ENCODE data around the gene RUNX2. TPM values are rescaled to one million over a fixed set of nuclear protein-coding genes. Genes with fewer than 3 reads are reported as not detected.

RUNX2 gene
- total and polyA plus RNA-seq, 2 of the 8 experiments (the other 6 are each of a cell fraction or from before 2014, with no cell fraction given) = 0.26 to 1.2 TPM

DNA sequence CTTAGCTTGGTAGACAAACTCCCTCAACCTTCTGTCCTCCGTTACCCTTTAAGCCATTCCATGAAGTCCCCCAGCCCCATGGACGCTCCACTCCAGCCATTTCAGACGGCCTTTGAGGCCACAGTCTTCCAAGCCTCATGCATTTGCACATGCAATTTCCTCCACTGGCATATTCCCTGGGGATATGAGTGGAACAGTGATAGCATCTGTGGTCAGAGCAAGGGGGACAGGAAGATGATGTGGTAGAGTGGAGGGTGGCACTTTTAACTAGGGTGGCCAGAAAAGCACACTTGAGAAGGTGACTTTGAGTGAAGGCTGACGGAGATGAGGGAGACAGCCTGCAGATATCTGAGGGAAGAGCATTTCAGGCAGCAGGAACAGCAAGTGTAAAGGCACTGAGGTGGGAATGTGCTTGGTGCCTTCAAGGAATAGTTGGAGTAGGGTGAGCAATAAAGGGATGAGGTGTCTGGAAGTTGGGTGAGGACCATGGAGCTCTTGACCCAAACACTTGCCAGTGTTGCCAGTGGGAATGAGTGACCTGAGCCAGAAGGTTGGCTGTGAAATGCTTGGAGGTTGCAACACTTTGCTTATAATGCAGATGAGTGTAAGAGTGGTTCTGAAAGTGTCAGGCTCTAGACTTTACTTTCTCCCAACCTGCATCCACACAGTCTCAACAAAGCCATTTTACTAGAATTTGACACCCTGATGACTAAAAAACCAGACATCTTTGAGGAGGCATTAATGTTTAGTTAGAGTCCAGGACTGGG, 325.2 kb downstream of the RUNX2 start:
- Histone ChIP-seq H2BK120ac (replicated peaks; ENCODE audit: low read depth, low read length) (no peak overlapping the region), H2AK5ac (ENCODE audit: low read depth, low read length) (no peak overlapping the region), H4K8ac (ENCODE audit: extremely low read depth, insufficient read depth, low read length) (no peak overlapping the region), H3K36me3 (ENCODE audit: control insufficient read depth in 2 of 4, insufficient read depth in 4 of 4, low read length in 3 of 4) (no peaks in the 10 kb centered on the region), H3K79me2 (ENCODE audit: control insufficient read depth in 1 of 2, insufficient read depth in 2 of 2, low read length in 2 of 2) (no peaks in the 10 kb centered on the region), H3K4me1 (replicated peaks in 1 of 4; ENCODE audit: control insufficient read depth in 3 of 4, insufficient read depth in 4 of 4, low read length in 3 of 4) (no peaks in the 10 kb centered on the region), H3K14ac (ENCODE audit: insufficient read length) (no peak overlapping the region), H3K27me3 (replicated peaks in 1 of 4; ENCODE audit: control insufficient read depth in 3 of 4, extremely low read depth in 1 of 4, insufficient read depth in 3 of 4, low read length in 3 of 4) (no peaks in the 10 kb centered on the region; a peak in 1 of 7 replicates), H2BK5ac (ENCODE audit: low read depth, low read length) (no peak overlapping the region), H4K5ac (ENCODE audit: insufficient read length, low read depth, low read length) (no peak overlapping the region), H3K27ac (ENCODE audit: low read depth, low read length) (no peak overlapping the region), H3K23me2 (ENCODE audit: low read depth, low read length) (no peaks in the 10 kb centered on the region), H3K4ac (replicated peaks; ENCODE audit: insufficient read length, low read depth, low read length) (no peak overlapping the region), H3K4me3 (ENCODE audit: extremely low read depth in 1 of 4, insufficient read depth in 2 of 4, low read depth in 3 of 4, low read length in 4 of 4) (no peak overlapping the region), H3K9me3 (ENCODE audit: insufficient read depth in 2 of 2, low read depth in 1 of 2, low read length in 1 of 2) (no peaks in the 10 kb centered on the region), H2AFZ (ENCODE audit: low read length) (no peak overlapping the region), H2BK15ac (ENCODE audit: low read length) (no peak overlapping the region), H3K18ac (ENCODE audit: extremely low read depth, low read length) (no peak overlapping the region), H3K56ac (replicated peaks; ENCODE audit: insufficient read length, low read depth, low read length) (no peak overlapping the region), H4K20me1 (replicated peaks in 1 of 2; ENCODE audit: control insufficient read depth in 1 of 2, insufficient read depth in 2 of 2, low read length in 2 of 2) (no peaks in the 10 kb centered on the region), H3K79me1 (ENCODE audit: low read depth, low read length) (no peaks in the 10 kb centered on the region), H3K23ac (ENCODE audit: insufficient read length) (no peak overlapping the region), H2BK12ac (ENCODE audit: low read depth, low read length) (no peak overlapping the region), H3K4me2 (ENCODE audit: insufficient read depth in 1 of 2, low read depth in 2 of 2, low read length in 2 of 2) (no peak overlapping the region), H4K91ac (replicated peaks; ENCODE audit: insufficient read length, low read length) (no peak overlapping the region), H3K9ac (replicated peaks in 1 of 4; ENCODE audit: extremely low read depth in 1 of 4, low read depth in 3 of 4, low read length in 3 of 4) (no peak overlapping the region), H2BK20ac (ENCODE audit: low read length) (no peak overlapping the region)
- DNase-seq (ENCODE audit: low read depth in 1 of 2, low spot score in 2 of 2) = no peak
- POLR2A ChIA-PET (ENCODE audit: partially characterized antibody) = no interaction called here
- FAIRE-seq = no peak
- CTCF ChIA-PET (ENCODE audit: partially characterized antibody) = interaction anchor here (0.6 kb wide), 1 partner anchor 44 kb away, joined by 3 read pairs; no protein-coding TSS in a partner anchor
- 93% methylated on average over 4 of the region's 4 CpGs; no CpG with 5 or more reads in 1 of the 2 experiments for WGBS, 2 experiments (ENCODE audit: extremely low coverage in 1 of 2, insufficient coverage in 1 of 2, insufficient read length in 1 of 2, insufficient replicate concordance in 2 of 2, low coverage in 1 of 2, low lambda C conversion rate in 2 of 2, missing lambda C conversion rate in 1 of 2)
- TF ChIP-seq TCF12 (IDR thresholded peaks at IDR 0.05; ENCODE audit: low read depth, low read length) = no peak
- TF ChIP-seq POLR2A (IDR thresholded peaks at IDR 0.05; ENCODE audit: control extremely low read depth in 1 of 2, low read depth in 2 of 2, low read length in 2 of 2) = no peak
- no peak for TF ChIP-seq CTBP2 (IDR thresholded peaks at IDR 0.05; ENCODE audit: borderline replicate concordance, insufficient read depth, insufficient read length, low read length)
- no peak for TF ChIP-seq POU5F1 (IDR thresholded peaks at IDR 0.05; ENCODE audit: low read depth, low read length)
- no peak for TF ChIP-seq EZH2 (IDR thresholded peaks at IDR 0.05; ENCODE audit: low read depth, low read length, severe bottlenecking)
- no peak for TF ChIP-seq TAF1 (IDR thresholded peaks at IDR 0.05; ENCODE audit: low read depth, low read length)
- no peak for TF ChIP-seq SAP30 (IDR thresholded peaks at IDR 0.05; ENCODE audit: insufficient read depth, insufficient replicate concordance, low read length)
- no peak for TF ChIP-seq NANOG (IDR thresholded peaks at IDR 0.05; ENCODE audit: insufficient read depth, low read depth, low read length, poor library complexity, severe bottlenecking)
- no peak for TF ChIP-seq SP1 (IDR thresholded peaks at IDR 0.05; ENCODE audit: low read depth, low read length)
- TF ChIP-seq HDAC6 (IDR thresholded peaks at IDR 0.05; ENCODE audit: low read depth, low read length) = no peak
- no peak for TF ChIP-seq ATF2 (IDR thresholded peaks at IDR 0.05; ENCODE audit: low read length)

Measured in H1 (cell line).